Activated T-helper 17 cell treated with anti-CD3 and anti-CD28 coated beads, Interleukin-2, amount 50 U/mL, for 72 hours (primary cell): ENCODE results near the gene USP2. TPM values are rescaled to one million over a fixed set of nuclear protein-coding genes. Genes with fewer than 3 reads are reported as not detected.
A peak's percentile ranks its signal among the peaks of the same experiment; 100 is the strongest.

Source experiments
- ATAC-seq: fragments of 150-1000 bp; cut with Tn5 transposase; replicated peaks from 2 replicates; pipeline ENCODE4 v1.10.0; 2021; ENCODE audit warnings: mild to moderate bottlenecking, moderate library complexity
- H3K27ac Mint-ChIP-seq: one replicate; pipeline ENCODE4 v1.8.0; 2022; ENCODE audit warnings: mixed read lengths
- H3K27me3 Mint-ChIP-seq: one replicate; pipeline ENCODE4 v1.8.0; 2022; ENCODE audit warnings: mixed read lengths
- H3K36me3 Mint-ChIP-seq: one replicate; pipeline ENCODE4 v1.8.0; 2022; ENCODE audit warnings: low read depth, mild to moderate bottlenecking, mixed read lengths
- H3K4me1 Mint-ChIP-seq: one replicate; pipeline ENCODE4 v1.8.0; 2022; ENCODE audit warnings: mixed read lengths
- H3K4me3 Mint-ChIP-seq: one replicate; pipeline ENCODE4 v1.8.0; 2022; ENCODE audit warnings: mild to moderate bottlenecking, mixed read lengths
- H3K9me3 Mint-ChIP-seq: one replicate; pipeline ENCODE4 v1.8.0; 2022; ENCODE audit warnings: mixed read lengths
- total RNA-seq, 2 donors: library from RNA; stranded (reverse); gene quantifications; one replicate each; pipeline ENCODE4 v1.2.3, GENCODE V29; 2022

Gene USP2, protein sequence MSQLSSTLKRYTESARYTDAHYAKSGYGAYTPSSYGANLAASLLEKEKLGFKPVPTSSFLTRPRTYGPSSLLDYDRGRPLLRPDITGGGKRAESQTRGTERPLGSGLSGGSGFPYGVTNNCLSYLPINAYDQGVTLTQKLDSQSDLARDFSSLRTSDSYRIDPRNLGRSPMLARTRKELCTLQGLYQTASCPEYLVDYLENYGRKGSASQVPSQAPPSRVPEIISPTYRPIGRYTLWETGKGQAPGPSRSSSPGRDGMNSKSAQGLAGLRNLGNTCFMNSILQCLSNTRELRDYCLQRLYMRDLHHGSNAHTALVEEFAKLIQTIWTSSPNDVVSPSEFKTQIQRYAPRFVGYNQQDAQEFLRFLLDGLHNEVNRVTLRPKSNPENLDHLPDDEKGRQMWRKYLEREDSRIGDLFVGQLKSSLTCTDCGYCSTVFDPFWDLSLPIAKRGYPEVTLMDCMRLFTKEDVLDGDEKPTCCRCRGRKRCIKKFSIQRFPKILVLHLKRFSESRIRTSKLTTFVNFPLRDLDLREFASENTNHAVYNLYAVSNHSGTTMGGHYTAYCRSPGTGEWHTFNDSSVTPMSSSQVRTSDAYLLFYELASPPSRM
- total RNA-seq: 1 to 10 TPM in 1 of 2 donors, under 1 TPM in 1; 0.52 to 1.3 TPM

DNA sequence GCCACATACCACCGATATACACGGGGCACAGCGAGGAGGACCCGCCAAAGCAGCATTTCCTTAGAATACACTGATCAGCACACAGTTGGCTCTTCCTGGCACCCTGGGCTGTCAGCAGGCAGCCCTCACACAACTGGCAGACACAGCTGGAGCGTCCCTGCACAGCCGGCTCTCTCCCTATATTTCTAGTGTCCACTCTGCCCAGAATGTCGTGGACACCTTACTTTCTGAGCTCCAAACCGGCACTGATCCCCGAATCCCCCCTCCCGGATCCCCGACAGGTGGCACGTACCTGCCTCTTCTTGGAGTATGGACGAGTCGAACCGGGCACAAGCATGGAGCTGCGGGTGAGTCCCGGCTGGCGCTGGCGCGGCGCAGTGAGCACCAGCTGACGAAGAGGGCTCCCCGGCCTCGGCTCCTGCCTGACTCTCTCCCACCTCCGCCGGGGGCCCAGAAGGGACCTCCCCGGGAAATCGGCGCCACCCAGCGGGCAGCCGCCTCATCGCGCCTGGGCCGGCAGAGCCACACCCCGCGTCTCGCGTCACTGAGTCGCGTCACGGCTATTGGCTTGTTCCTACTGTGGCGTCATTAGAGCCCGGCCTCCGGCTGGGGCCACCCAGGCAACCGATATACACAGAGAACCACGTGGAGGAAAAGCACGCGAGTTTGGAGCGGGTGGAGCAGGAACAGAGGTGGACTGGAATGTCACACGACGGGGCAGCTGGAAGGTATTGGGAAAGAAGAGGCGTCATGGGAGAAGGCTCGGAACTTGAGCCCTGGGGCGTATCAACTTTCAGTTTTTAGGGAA is at the start of gene USP2:
TSS of gene USP2 (minus strand) at position 510 of the 808 bp plus-strand sequence. CDS start 8,210 bp downstream, outside the sequence.
- ATAC-seq: peak; percentile 99
- H3K9me3 Mint-ChIP-seq: no peaks in the 10 kb centered on the region
- H3K27ac Mint-ChIP-seq: no peak within 1 kb of the TSS
- H3K4me1 Mint-ChIP-seq: no peaks in the 10 kb centered on the region
- no peaks in the 10 kb centered on the region for H3K36me3 Mint-ChIP-seq
- no peaks in the 10 kb centered on the region for H3K27me3 Mint-ChIP-seq
- H3K4me3 Mint-ChIP-seq: no peak within 1 kb of the TSS

DNA sequence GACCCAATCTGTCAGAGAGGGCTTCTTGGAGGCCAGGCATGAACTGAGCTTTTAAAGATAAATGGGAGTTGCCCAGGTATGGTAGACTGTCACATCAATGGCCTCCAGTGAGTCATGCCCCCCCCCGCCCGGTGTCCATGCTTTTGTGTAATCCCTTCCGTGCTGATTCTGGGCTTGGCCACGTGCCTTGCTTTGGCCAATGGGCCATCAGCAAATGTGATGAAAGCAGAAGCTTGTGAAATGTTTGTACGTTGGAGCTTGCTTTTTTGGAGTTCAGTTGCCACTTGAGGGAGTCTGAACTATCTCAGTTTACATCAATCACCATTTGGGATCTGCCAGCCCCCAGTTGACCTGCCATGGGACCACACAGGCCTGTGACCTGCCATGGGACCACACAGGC is 45.8 kb upstream of the USP2 start:
- Mint-ChIP-seq H3K27me3 (peaks cover 31% of the 10 kb centered on the region), H3K4me3 (no peak overlapping the region), H3K27ac (no peak overlapping the region), H3K36me3 (no peaks in the 10 kb centered on the region), H3K4me1 (peaks cover 7% of the 10 kb centered on the region), H3K9me3 (no peaks in the 10 kb centered on the region)
- no peak for ATAC-seq

DNA sequence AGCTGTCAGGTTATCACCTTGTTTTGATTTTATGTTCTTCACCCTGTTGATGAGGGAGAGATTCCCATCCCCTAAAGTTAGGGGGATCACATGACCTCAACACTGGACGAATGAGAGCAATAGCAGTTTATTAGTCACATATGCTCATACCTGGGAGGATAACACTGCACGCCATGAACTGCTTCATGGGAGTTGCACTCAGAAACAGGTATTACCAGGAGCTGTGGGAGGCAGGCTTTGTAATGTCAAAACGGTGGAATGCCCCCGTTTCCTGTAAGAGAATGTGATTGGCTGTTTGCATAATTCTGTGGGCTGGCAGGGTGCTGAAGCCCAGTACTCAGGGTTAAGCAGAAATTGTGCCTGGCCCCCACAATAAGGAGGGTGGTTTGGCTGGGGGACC is 44.7 kb upstream of the USP2 start:
- peak; percentile 60 for ATAC-seq
- Mint-ChIP-seq H3K27me3 (peaks cover 33% of the 10 kb centered on the region), H3K4me3 (peak overlapping the region; percentile 35), H3K36me3 (no peaks in the 10 kb centered on the region), H3K27ac (peak overlapping the region; percentile 45), H3K9me3 (no peaks in the 10 kb centered on the region), H3K4me1 (peaks cover 12% of the 10 kb centered on the region)

DNA sequence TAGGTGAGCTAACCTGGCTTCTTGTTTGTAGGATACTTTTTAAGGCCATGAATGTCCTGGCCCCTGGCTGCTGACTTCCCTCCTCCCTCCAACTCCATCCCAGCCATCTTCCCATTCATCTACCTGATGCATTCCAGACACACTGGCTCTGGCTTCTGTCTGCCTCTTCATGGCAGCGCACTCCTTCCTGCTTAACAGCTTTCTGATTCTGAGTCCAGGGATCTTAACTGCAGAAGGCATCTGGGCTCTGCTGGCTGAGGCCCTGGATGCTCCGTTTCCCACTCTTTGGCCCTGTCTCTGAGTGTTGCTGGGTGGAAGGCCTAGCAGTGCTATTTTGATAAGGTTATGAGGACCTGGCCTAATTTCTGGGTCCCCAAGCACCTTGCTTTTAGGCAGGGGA is 43.3 kb upstream of the USP2 start:
- peaks cover 33% of the 10 kb centered on the region for H3K27me3 Mint-ChIP-seq
- no peaks in the 10 kb centered on the region for H3K9me3 Mint-ChIP-seq
- peaks cover 12% of the 10 kb centered on the region for H3K4me1 Mint-ChIP-seq
- no peak for ATAC-seq
- H3K27ac Mint-ChIP-seq: no peak overlapping the region
- H3K36me3 Mint-ChIP-seq: no peaks in the 10 kb centered on the region
- no peak overlapping the region for H3K4me3 Mint-ChIP-seq

DNA sequence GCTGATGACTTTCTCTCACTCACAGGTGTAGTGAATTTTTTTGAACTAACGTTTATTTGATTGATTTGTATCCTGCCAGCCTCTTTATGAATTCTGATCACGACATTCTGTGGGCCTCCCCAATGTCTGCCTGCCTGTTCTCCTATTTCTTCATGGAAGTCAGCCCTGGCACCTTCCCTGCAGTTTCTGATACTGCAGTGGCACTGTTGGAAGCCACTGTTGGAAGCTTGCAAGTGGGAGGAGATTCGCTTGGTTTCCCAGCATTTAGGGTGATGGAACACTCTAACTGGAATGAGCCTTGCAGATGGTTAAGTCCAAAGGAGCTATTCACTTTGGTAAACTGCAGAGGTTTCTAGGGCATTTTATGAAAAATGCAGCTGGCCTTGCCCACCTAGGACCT is 42.8 kb upstream of the USP2 start:
- H3K9me3 Mint-ChIP-seq: no peaks in the 10 kb centered on the region
- ATAC-seq: no peak
- peaks cover 34% of the 10 kb centered on the region for H3K27me3 Mint-ChIP-seq
- no peak overlapping the region for H3K4me3 Mint-ChIP-seq
- peaks cover 12% of the 10 kb centered on the region for H3K4me1 Mint-ChIP-seq
- no peak overlapping the region for H3K27ac Mint-ChIP-seq
- H3K36me3 Mint-ChIP-seq: no peaks in the 10 kb centered on the region

DNA sequence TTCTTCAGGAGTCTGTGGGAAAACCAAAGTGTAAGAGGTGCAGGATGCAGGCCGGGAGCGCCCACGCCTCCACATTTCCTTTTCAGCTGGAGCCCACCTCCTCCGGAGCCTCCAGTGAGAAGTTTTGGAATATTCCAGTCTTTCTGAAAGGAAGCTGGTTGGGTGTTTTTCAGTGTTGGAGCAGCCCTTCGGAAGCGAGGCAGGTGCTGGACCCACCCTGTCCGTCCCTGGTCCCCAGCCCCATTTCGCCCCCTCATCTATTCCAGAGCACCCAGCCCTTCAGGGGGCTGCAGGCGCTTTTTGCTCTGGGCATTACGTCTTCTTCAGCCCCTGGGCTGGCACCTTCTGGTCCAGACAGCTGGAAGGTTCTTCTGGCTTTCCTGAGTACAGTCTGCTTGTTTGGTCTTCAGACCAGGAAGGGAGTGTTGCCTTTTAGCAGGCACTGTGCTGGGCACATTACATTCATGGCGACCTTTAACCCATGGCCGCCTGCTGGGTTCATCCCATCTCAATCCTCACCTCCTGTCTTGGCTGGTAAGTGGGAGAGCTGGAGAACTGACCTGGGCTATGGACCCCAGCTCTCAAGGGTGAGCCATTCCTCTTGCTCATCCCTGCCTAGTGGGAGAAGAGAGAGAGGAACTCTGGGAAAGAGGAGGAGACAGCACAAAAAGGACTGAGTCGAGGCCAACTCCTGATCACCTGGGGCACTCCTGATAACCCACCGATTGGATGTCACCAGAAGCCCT is 42.2 kb upstream of the USP2 start:
- peaks cover 12% of the 10 kb centered on the region for H3K4me1 Mint-ChIP-seq
- no peak for ATAC-seq
- peaks cover 34% of the 10 kb centered on the region for H3K27me3 Mint-ChIP-seq

DNA sequence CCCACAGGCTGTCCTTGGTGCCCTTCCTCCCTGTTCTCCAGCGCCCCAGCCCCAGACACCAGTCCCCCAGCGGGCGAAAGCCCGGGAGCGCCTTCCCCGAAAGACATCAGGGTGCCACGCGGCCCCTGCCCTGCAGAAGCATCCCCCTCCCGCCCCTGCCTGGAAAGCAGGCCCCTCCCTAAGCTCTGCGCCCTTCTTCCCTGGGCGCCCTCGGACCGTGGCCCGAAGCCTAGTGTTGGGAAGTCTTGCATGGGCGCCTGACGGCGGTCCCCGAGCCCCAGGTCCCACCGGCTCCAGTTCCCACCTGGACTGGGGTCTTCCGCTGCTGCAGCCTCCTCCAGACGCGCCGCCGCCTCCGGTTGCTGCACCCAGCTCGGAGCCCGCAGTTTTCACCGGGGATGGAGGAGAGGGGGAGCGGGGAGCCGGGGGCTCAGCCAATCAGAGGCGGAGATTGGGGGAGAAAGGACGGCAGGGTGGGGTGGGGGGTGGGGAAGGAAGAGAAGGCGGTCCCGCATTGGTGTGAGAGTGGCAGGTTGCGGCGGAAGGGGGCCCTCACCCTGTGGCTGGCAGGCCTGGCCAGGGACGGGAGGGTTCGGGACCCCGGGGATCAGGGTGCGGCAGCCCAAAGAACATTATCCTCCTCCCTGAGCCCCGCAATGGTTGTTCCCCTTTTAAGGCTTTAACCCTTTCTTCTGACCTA is 41.5 kb upstream of the USP2 start, which contains the start of gene THY1:
TSS of gene THY1 (minus strand) at position 364 of the 700 bp plus-strand sequence. CDS start 2,267 bp downstream, outside the sequence.
- no peaks in the 10 kb centered on the region for H3K36me3 Mint-ChIP-seq
- no peak within 1 kb of the TSS for H3K27ac Mint-ChIP-seq
- no peak for ATAC-seq
- H3K4me1 Mint-ChIP-seq: peaks cover 12% of the 10 kb centered on the region
- H3K4me3 Mint-ChIP-seq: peak within 1 kb of the TSS; percentile 82
- H3K9me3 Mint-ChIP-seq: no peaks in the 10 kb centered on the region
- H3K27me3 Mint-ChIP-seq: peaks cover 34% of the 10 kb centered on the region

More for the DNA sequence above, 42.2 kb upstream of the USP2 start:
- no peaks in the 10 kb centered on the region for H3K9me3 Mint-ChIP-seq
- peak overlapping the region; percentile 82 for H3K4me3 Mint-ChIP-seq
- no peaks in the 10 kb centered on the region for H3K36me3 Mint-ChIP-seq
- H3K27ac Mint-ChIP-seq: no peak overlapping the region

DNA sequence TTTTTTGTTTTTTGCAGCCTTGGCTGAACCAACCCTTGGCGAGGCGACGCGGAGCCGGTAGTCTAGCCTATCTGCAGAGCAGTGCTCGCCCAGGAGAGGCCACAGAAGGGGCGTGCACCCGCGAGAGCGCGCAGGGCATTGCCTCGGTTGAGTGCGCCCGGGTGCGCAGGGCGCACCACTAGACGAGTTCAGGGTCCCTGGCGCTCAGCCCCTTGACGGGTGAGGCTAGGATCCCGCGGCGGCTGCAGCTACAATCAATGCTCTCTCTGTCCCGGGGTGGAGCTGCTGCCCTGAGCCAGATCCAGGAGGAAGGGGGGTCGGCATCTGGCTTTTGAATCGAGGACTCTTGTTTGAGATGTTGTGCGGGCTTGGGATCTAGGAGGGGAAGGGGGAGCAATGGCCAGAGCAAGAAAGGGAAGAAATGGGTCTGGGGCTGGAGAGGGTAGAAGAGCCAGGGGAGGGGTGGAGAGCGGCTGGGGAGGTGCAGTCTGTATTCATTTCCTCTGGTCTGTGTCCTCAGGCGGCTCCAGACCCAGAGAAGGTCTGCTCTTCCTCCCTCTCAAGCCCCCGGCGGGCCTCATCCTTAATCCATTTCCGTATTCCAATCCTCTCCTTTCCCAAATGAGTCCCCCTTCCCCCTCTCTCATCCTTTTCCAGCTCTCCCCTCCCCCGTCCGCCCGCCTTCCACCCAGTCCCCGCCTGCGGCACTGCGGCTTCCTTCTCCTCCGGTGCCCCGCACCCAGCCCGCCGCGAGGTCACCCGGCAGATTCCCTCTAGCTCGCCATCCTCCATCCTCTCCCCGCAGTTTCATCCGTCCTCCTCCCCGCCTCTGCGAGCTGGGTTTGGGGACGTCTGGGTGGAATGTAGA is 40.7 kb upstream of the USP2 start:
- H3K4me3 Mint-ChIP-seq: peak overlapping the region; percentile 82
- H3K27ac Mint-ChIP-seq: no peak overlapping the region
- no peaks in the 10 kb centered on the region for H3K9me3 Mint-ChIP-seq
- peaks cover 12% of the 10 kb centered on the region for H3K4me1 Mint-ChIP-seq
- ATAC-seq: peak; percentile 41
- peaks cover 37% of the 10 kb centered on the region for H3K27me3 Mint-ChIP-seq
- no peaks in the 10 kb centered on the region for H3K36me3 Mint-ChIP-seq

DNA sequence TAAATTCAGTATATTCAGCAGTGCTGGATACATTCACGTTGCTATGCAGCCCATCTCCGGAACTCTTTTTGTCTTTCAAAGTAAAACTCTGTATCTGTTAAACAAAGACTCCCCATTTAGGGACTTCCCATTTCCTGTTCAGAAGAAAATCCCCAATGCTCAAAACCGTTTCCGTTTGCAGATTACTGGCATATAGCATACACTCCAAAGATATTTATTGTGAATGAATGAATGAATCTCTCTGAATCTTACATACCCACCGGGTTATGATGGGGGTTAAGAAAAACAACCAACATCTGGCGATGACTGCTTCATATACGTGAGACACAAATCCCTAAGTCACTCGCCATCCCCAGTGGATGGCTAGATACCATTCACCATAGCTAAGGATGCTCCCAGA is 39.9 kb upstream of the USP2 start:
- Mint-ChIP-seq H3K36me3 (no peaks in the 10 kb centered on the region), H3K27me3 (peaks cover 37% of the 10 kb centered on the region), H3K4me3 (peak overlapping the region; percentile 82), H3K27ac (no peak overlapping the region), H3K4me1 (peaks cover 11% of the 10 kb centered on the region), H3K9me3 (no peaks in the 10 kb centered on the region)
- ATAC-seq: peak; percentile 18

DNA sequence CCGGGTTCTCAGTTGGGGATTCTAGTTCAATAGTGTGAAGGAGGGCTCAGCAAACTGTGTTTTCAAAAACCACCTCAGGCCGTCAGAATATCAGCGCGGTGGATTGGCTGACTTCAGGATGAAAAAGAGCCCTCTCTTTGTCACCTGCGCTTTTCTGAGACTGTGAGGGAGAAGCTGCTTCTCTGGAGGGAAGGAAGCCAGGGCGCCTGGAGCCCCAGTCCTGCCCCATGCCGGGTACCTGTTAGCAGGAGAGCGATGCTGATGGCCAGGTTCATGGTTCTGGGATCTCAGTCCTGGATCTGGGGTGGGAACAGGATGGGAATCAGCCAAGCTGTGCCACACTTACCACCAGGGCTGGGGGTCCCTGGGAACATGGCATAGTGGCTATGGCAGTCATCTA is 39.1 kb upstream of the USP2 start:
- Mint-ChIP-seq H3K27me3 (peaks cover 37% of the 10 kb centered on the region), H3K36me3 (no peaks in the 10 kb centered on the region), H3K9me3 (no peaks in the 10 kb centered on the region), H3K27ac (no peak overlapping the region), H3K4me1 (peaks cover 6% of the 10 kb centered on the region), H3K4me3 (no peak overlapping the region)
- no peak for ATAC-seq

DNA sequence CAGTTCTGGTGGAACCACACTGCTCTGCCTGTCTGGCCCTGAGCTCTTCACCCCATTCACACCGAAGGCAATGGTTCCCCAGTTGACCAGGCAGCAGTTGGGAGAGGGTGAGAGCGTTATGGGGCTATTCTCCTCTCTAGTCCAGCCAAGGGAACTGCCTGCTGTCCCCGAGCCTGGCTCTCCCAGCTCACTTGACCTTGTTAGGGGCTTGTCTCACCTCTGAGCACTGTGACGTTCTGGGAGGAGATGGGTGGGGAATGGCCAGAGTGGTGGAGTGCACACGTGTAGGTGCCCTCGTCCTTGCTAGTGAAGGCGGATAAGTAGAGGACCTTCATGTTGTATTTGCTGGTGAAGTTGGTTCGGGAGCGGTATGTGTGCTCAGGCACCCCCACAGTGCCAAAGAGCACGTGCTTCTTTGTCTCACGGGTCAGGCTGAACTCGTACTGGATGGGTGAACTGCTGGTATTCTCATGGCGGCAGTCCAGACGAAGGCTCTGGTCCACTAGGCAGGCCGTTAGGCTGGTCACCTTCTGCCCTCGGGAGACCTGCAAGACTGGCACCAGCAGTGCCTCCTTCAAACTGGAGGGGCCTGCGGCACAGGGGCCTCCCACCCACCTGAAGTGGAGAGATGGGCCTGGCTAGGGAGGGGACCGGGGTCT is 38.5 kb upstream of the USP2 start:
- no peak for ATAC-seq
- no peak overlapping the region for H3K4me3 Mint-ChIP-seq
- H3K9me3 Mint-ChIP-seq: no peaks in the 10 kb centered on the region
- H3K4me1 Mint-ChIP-seq: peaks cover 6% of the 10 kb centered on the region
- H3K27ac Mint-ChIP-seq: no peak overlapping the region
- H3K36me3 Mint-ChIP-seq: no peaks in the 10 kb centered on the region
- H3K27me3 Mint-ChIP-seq: peaks cover 35% of the 10 kb centered on the region

DNA sequence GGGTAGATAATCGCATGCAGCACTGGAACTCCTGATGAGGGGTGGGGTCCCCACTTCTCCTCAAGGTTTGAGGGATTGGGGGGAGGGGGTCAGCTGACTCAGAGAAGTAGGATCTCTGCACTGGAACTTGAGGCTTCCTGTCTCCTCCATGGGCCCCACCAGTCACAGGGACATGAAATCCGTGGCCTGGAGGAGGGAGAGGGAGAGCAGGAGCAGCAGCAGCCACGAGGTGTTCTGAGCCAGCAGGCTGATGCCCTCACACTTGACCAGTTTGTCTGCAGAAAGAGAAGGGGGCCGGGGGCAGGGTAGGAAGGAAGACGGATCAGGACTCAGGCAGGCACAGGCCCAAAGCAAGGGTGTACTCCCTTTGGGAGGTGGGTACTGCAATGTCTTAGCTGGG is 37.8 kb upstream of the USP2 start:
- no peak for ATAC-seq
- Mint-ChIP-seq H3K4me3 (no peak overlapping the region), H3K4me1 (peaks cover 6% of the 10 kb centered on the region), H3K27ac (no peak overlapping the region), H3K27me3 (peaks cover 31% of the 10 kb centered on the region), H3K9me3 (peaks cover 3% of the 10 kb centered on the region), H3K36me3 (no peaks in the 10 kb centered on the region)
